SK-N-SH treated with all-trans-retinoic acid at 6 μM for 48 hours (cell line): ENCODE measurements around the gene HIVEP3.

Experiments
- ARNTL ChIP-seq: fragments of 450-650 bp; formaldehyde crosslinking; IDR thresholded peaks from 2 replicates; pipeline ENCODE4 v1.5.0; 2020; ENCODE audit warnings: low read depth, mild to moderate bottlenecking, moderate library complexity, borderline replicate concordance
- TOX ChIP-seq: fragments of 250-450 bp; sonication (Bioruptor Pico); IDR thresholded peaks from 2 replicates; pipeline ENCODE4 v1.8.0; 2021; ENCODE audit warnings: mild to moderate bottlenecking, moderate library complexity, borderline replicate concordance
- ZFP30 ChIP-seq: fragments of 450-650 bp; formaldehyde crosslinking; IDR thresholded peaks from 2 replicates; pipeline ENCODE4 v1.5.0; 2022; ENCODE audit warnings: mild to moderate bottlenecking, moderate library complexity
- TF ChIP-seq, protein P1 (sequence below): fragments of 250-450 bp; sonication (Bioruptor Pico); IDR thresholded peaks from 2 replicates; pipeline ENCODE4 v1.5.1; 2021; ENCODE audit warnings: mild to moderate bottlenecking, moderate library complexity
- TF ChIP-seq, protein P2 (sequence below): fragments of 250-450 bp; sonication (Bioruptor Pico); IDR thresholded peaks from 2 replicates; pipeline ENCODE4 v1.8.0; 2020; ENCODE audit warnings: mild to moderate bottlenecking, moderate library complexity, borderline replicate concordance

DNA sequence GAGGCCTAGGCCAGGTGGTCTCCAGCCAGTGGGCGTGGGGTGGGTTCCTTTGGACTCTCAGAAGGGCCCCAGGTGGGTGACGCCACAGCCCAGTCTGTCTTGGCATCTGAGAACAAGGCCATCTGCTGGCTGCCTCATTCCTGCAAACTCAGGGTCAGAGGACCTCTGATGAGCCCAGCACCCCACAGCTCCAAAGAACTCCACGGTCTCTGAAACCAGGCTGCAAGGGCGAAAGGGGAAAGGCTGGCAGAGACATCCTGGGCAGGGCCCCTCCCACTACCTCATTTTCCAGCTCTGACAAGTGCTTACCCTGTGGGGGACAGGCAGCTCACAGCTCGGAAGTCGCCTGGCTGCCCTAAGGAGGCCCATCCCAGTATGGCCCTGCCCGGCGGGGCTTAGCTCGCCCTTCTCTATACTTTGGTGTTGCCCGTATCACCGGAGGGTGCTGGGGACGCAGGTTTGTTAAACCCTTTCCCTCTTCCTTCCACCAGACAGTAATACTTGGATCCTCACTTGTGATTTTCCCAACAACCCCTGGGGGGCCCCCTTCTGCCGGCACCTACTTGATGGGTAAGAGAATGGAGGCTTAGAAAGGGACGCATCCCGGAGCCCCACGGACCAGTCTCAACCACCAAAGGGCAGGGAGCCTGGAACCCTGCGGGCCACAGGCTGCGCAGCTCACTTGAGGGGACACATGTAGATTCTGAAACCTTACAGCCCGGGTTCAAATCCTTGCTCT is 423.3 kb downstream of the HIVEP3 start:
- TF ChIP-seq, protein P1, sequence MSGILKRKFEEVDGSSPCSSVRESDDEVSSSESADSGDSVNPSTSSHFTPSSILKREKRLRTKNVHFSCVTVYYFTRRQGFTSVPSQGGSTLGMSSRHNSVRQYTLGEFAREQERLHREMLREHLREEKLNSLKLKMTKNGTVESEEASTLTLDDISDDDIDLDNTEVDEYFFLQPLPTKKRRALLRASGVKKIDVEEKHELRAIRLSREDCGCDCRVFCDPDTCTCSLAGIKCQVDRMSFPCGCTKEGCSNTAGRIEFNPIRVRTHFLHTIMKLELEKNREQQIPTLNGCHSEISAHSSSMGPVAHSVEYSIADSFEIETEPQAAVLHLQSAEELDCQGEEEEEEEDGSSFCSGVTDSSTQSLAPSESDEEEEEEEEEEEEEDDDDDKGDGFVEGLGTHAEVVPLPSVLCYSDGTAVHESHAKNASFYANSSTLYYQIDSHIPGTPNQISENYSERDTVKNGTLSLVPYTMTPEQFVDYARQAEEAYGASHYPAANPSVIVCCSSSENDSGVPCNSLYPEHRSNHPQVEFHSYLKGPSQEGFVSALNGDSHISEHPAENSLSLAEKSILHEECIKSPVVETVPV = no peak
- TF ChIP-seq, protein P2, sequence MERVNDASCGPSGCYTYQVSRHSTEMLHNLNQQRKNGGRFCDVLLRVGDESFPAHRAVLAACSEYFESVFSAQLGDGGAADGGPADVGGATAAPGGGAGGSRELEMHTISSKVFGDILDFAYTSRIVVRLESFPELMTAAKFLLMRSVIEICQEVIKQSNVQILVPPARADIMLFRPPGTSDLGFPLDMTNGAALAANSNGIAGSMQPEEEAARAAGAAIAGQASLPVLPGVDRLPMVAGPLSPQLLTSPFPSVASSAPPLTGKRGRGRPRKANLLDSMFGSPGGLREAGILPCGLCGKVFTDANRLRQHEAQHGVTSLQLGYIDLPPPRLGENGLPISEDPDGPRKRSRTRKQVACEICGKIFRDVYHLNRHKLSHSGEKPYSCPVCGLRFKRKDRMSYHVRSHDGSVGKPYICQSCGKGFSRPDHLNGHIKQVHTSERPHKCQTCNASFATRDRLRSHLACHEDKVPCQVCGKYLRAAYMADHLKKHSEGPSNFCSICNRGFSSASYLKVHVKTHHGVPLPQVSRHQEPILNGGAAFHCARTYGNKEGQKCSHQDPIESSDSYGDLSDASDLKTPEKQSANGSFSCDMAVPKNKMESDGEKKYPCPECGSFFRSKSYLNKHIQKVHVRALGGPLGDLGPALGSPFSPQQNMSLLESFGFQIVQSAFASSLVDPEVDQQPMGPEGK (CRISPR knock-in tag) = no peak
- TF ChIP-seq TOX (CRISPR knock-in tag) (no peak), ZFP30 (CRISPR knock-in tag) (no peak), ARNTL (no peak)
